ENCODE results near the gene SNAPC2. TPM values are rescaled to one million over a fixed set of nuclear protein-coding genes. Genes with fewer than 3 reads are reported as not detected.
"Not testable (repeated sequence)": the region's sequence is repeated elsewhere in the genome, so short reads cannot be mapped to it uniquely, and the experiment has no call there.

SNAPC2 gene
- polyA plus RNA-seq, 4 donors, result 12.4 to 17.3 (median 16.4) TPM

DNA sequence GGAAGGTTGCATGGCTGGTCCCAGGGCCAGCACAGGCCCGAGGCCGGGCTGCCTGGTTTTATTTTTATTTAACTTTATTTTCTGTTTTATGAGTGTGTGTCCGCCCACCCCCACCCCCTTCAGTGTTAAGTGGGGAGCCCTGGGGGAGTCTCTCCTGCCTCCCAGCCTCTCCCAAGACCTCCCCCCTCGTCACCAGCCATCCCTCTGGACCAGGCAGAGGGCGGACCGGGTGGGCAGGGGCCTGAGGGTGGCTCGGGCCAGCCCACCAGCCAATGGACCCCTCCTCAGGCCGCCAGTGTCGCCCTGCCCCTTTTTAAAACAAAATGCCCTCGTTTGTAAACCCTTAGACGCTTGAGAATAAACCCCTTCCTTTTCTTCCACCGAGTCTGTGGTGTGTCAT, 6.0 kb upstream of the SNAPC2 start:
- H3K4me3 ChIP-seq (ENCODE audit: low read depth in 1 of 3, low read length in 3 of 3), result no peak overlapping the region
- no peak overlapping the region for H3K27ac ChIP-seq (ENCODE audit: low read depth in 1 of 3, low read length in 2 of 3)
- peaks cover 4 to 42% (median 18%) of the 10 kb centered on the region in 3 donors for H3K36me3 ChIP-seq (ENCODE audit: control insufficient read depth in 3 of 3, insufficient read depth in 2 of 3, low read depth in 1 of 3, low read length in 3 of 3)
- DNase-seq (no peak), FAIRE-seq (no peak)
- H3K27me3 ChIP-seq (ENCODE audit: control insufficient read depth in 3 of 3, insufficient read depth in 3 of 3, low read length in 3 of 3), result peaks cover 0 to 44% (median 20%) of the 10 kb centered on the region in 3 donors
- no peaks in the 10 kb centered on the region for H3K9me3 ChIP-seq (ENCODE audit: control insufficient read depth in 2 of 2, insufficient read depth in 1 of 2, low read depth in 1 of 2, low read length in 1 of 2)
- 43 to 59% (median 47%) methylated on average over 12 of the region's 12 CpGs for WGBS, 3 donors
- H3K4me1 ChIP-seq (ENCODE audit: control insufficient read depth in 3 of 3, insufficient read depth in 2 of 3, low read depth in 1 of 3, low read length in 2 of 3), result peaks cover 2 to 26% (median 3%) of the 10 kb centered on the region in 3 donors

DNA sequence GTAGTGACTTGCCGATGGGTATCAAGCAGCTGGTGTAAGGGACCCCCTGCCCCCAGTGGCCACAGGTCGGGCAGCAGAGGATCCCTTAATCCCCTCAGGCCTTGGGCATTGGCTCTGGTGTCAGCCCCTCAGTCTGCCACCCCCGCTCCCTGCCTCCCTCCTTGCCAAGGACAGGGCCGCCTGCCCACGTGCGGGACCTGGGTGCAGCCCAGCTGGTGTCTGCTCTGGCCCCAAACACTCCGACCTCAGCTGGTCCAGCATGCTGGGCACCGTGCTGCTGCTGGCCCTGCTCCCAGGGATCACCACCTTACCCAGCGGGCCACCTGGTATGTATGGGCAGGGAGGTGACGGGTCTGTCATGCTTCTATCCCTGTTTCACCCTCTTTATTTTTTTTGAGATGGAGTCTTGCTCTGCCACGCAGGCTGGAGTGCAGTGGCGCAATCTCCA, 5.5 kb upstream of the SNAPC2 start, which contains the start of gene TGFBR3L:
TGFBR3L (plus strand) TSS at position 233 of the 448 bp plus-strand sequence.
- Histone ChIP-seq H3K27me3 (ENCODE audit: control insufficient read depth in 3 of 3, insufficient read depth in 3 of 3, low read length in 3 of 3) (peaks cover 0 to 48% (median 20%) of the 10 kb centered on the region in 3 donors), H3K27ac (ENCODE audit: low read depth in 1 of 3, low read length in 2 of 3) (no peak within 1 kb of the TSS), H3K4me1 (ENCODE audit: control insufficient read depth in 3 of 3, insufficient read depth in 2 of 3, low read depth in 1 of 3, low read length in 2 of 3) (peaks cover 2 to 31% (median 3%) of the 10 kb centered on the region in 3 donors), H3K9me3 (ENCODE audit: control insufficient read depth in 2 of 2, insufficient read depth in 1 of 2, low read depth in 1 of 2, low read length in 1 of 2) (no peaks in the 10 kb centered on the region), H3K36me3 (ENCODE audit: control insufficient read depth in 3 of 3, insufficient read depth in 2 of 3, low read depth in 1 of 3, low read length in 3 of 3) (peaks cover 2 to 37% (median 18%) of the 10 kb centered on the region in 3 donors), H3K4me3 (ENCODE audit: low read depth in 1 of 3, low read length in 3 of 3) (no peak within 1 kb of the TSS)
- FAIRE-seq, result no peak
- 38 to 60% (median 40%) methylated on average over 12 of the region's 12 CpGs for whole genome bisulfite sequencing, 3 donors
- no peak for DNase-seq

GRCh38 chr19:7915250-7916102, 4.7 kb upstream of the SNAPC2 start:
- Histone ChIP-seq H3K36me3 (ENCODE audit: control insufficient read depth in 3 of 3, insufficient read depth in 2 of 3, low read depth in 1 of 3, low read length in 3 of 3) (peaks cover 2 to 29% (median 14%) of the 10 kb centered on the region in 3 donors), H3K27ac (ENCODE audit: low read depth in 1 of 3, low read length in 2 of 3) (no peak overlapping the region), H3K4me3 (ENCODE audit: low read depth in 1 of 3, low read length in 3 of 3) (no peak overlapping the region), H3K4me1 (ENCODE audit: control insufficient read depth in 3 of 3, insufficient read depth in 2 of 3, low read depth in 1 of 3, low read length in 2 of 3) (peaks cover 2 to 36% (median 3%) of the 10 kb centered on the region in 3 donors), H3K9me3 (ENCODE audit: control insufficient read depth in 2 of 2, insufficient read depth in 1 of 2, low read depth in 1 of 2, low read length in 1 of 2) (no peaks in the 10 kb centered on the region), H3K27me3 (ENCODE audit: control insufficient read depth in 3 of 3, insufficient read depth in 3 of 3, low read length in 3 of 3) (peaks cover 0 to 50% (median 20%) of the 10 kb centered on the region in 3 donors)
- WGBS, 3 donors, result 39 to 46% (median 43%) methylated on average over 24 of the region's 24 CpGs
- DNase-seq, result no peak
- FAIRE-seq, result no peak

DNA sequence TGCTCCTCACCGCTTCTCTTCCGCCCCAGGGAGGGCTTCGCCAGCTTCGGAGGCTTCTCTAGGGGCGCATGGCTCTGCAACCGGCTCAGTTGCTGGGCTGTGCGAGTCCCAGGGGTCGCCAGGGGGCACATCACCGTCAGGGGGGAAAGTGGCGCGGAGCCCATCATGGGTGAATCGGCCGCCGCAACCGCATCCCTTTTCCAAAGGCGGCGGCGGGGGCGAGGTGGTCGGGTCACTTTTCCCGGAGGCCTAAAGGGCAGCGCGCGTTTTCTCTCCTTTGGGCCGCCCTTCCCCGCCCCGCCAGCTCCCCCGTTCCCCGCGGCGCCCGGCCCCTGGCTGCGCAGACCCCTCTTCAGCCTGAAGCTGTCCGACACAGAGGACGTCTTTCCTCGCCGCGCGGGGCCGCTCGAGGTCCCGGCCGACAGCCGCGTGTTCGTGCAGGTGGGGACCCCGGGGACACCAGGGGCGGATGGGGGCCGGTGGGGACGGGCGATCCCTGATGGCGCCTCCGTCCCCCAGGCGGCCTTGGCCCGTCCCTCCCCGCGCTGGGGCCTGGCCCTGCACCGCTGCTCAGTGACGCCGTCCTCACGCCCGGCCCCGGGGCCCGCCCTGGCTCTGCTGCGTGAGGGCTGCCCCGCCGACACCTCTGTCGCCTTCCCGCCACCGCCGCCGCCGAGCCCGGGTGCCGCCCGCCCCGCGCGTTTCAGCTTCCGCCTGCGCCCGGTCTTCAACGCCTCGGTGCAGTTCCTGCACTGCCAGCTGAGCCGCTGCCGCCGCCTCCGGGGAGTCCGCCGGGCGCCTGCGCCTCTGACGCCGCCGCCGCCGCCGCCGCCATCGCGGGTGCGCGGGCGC, 3.8 kb upstream of the SNAPC2 start:
- Histone ChIP-seq H3K27me3 (ENCODE audit: control insufficient read depth in 3 of 3, insufficient read depth in 3 of 3, low read length in 3 of 3) (peaks cover 0 to 50% (median 20%) of the 10 kb centered on the region in 3 donors), H3K4me3 (ENCODE audit: low read depth in 1 of 3, low read length in 3 of 3) (peak overlapping the region in 1 of 3 donors; percentile 77), H3K36me3 (ENCODE audit: control insufficient read depth in 3 of 3, insufficient read depth in 2 of 3, low read depth in 1 of 3, low read length in 3 of 3) (peaks cover 2 to 21% (median 7%) of the 10 kb centered on the region in 3 donors), H3K27ac (ENCODE audit: low read depth in 1 of 3, low read length in 2 of 3) (no peak overlapping the region), H3K4me1 (ENCODE audit: control insufficient read depth in 3 of 3, insufficient read depth in 2 of 3, low read depth in 1 of 3, low read length in 2 of 3) (peaks cover 2 to 42% (median 6%) of the 10 kb centered on the region in 3 donors), H3K9me3 (ENCODE audit: control insufficient read depth in 2 of 2, insufficient read depth in 1 of 2, low read depth in 1 of 2, low read length in 1 of 2) (no peaks in the 10 kb centered on the region)
- 0 to 1% (median 1%) methylated on average over 50 to 104 of the region's 104 CpGs for WGBS, 3 donors
- FAIRE-seq (no peak), DNase-seq (peak; percentile 32 to 63)

DNA sequence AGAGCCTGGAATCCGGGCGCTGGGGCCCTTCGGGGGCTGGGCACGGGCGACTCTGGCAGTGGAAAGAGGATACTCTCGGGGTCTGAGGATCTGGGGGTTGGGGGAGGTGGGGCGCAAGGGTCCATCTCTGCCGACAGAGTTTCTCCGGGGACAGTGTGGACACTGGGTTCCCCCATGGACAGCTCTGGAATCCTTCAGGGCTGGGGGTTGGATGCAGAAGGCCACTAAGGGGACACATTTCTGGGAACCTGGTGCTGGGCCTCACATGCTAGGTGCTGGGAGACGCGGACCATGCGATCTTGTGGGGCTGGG, 3.2 kb upstream of the SNAPC2 start:
- H3K27ac ChIP-seq (ENCODE audit: low read depth in 1 of 3, low read length in 2 of 3), result no peak overlapping the region
- H3K9me3 ChIP-seq (ENCODE audit: control insufficient read depth in 2 of 2, insufficient read depth in 1 of 2, low read depth in 1 of 2, low read length in 1 of 2), result no peaks in the 10 kb centered on the region
- H3K4me1 ChIP-seq (ENCODE audit: control insufficient read depth in 3 of 3, insufficient read depth in 2 of 3, low read depth in 1 of 3, low read length in 2 of 3), result peaks cover 2 to 48% (median 8%) of the 10 kb centered on the region in 3 donors
- peaks cover 0 to 50% (median 20%) of the 10 kb centered on the region in 3 donors for H3K27me3 ChIP-seq (ENCODE audit: control insufficient read depth in 3 of 3, insufficient read depth in 3 of 3, low read length in 3 of 3)
- no peak for FAIRE-seq
- peak in 1 of 2 donors; percentile 43 for DNase-seq
- H3K4me3 ChIP-seq (ENCODE audit: low read depth in 1 of 3, low read length in 3 of 3), result peak overlapping the region in 2 of 3 donors; percentile 5 to 77
- H3K36me3 ChIP-seq (ENCODE audit: control insufficient read depth in 3 of 3, insufficient read depth in 2 of 3, low read depth in 1 of 3, low read length in 3 of 3), result peaks cover 2 to 21% (median 2%) of the 10 kb centered on the region in 3 donors
- WGBS, 3 donors, result 4 to 6% (median 6%) methylated on average over 12 of the region's 12 CpGs

DNA sequence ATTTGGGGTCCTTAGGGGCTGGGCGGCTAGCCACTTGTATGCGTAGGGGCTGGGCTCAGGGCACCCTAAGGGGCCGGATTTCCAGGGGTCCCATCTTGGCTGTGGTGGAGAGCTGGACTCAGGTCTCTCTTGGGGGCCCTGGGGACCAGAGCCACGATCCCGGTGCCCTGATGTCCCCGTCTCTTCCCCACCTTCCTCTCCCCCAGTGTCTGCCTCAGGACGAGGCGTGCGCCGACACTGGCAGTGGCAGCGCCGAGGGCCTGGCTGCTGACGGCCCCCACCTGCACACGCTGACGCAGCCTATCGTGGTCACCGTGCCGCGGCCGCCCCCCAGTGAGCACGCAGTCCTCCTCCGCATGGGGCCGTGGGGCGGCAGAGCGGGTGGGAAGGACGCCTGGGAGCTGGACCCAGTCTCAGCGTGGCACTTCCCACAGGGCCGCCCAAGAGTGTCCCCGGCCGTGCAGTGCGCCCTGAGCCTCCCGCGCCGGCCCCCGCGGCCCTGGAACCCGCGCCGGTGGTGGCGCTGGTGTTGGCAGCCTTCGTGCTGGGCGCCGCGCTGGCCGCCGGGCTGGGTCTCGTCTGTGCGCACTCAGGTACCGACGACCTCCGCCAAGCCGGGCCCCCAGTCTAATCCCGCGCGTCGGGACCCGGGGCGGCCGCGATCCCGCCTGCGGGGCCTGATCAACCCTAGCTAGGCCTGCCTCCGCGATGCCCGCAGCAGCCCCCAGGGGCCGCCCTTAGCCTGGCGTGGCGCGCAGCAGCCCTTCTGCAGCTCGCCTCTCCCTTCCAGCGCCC, 2.7 kb upstream of the SNAPC2 start:
- no peak for FAIRE-seq
- Histone ChIP-seq H3K36me3 (ENCODE audit: control insufficient read depth in 3 of 3, insufficient read depth in 2 of 3, low read depth in 1 of 3, low read length in 3 of 3) (peaks cover 2 to 22% (median 5%) of the 10 kb centered on the region in 3 donors), H3K27ac (ENCODE audit: low read depth in 1 of 3, low read length in 2 of 3) (no peak overlapping the region), H3K27me3 (ENCODE audit: control insufficient read depth in 3 of 3, insufficient read depth in 3 of 3, low read length in 3 of 3) (peaks cover 0 to 50% (median 20%) of the 10 kb centered on the region in 3 donors), H3K4me1 (ENCODE audit: control insufficient read depth in 3 of 3, insufficient read depth in 2 of 3, low read depth in 1 of 3, low read length in 2 of 3) (peaks cover 2 to 48% (median 8%) of the 10 kb centered on the region in 3 donors), H3K4me3 (ENCODE audit: low read depth in 1 of 3, low read length in 3 of 3) (peak overlapping the region in 2 of 3 donors; percentile 10 to 77), H3K9me3 (ENCODE audit: control insufficient read depth in 2 of 2, insufficient read depth in 1 of 2, low read depth in 1 of 2, low read length in 1 of 2) (no peaks in the 10 kb centered on the region)
- peak; percentile 50 to 77 for DNase-seq
- 1 to 2% (median 1%) methylated on average over 45 to 71 of the region's 71 CpGs for WGBS, 3 donors

- not testable (repeated sequence) for H3K9me3 ChIP-seq (ENCODE audit: control insufficient read depth in 2 of 2, insufficient read depth in 1 of 2, low read depth in 1 of 2, low read length in 1 of 2); DNase-seq; FAIRE-seq
- Histone ChIP-seq H3K36me3 (ENCODE audit: control insufficient read depth in 3 of 3, insufficient read depth in 2 of 3, low read depth in 1 of 3, low read length in 3 of 3) (peaks cover 4 to 22% (median 8%) of the 10 kb centered on the region in 3 donors), H3K4me3 (ENCODE audit: low read depth in 1 of 3, low read length in 3 of 3) (peak overlapping the region in 2 of 3 donors; percentile 67 to 77), H3K4me1 (ENCODE audit: control insufficient read depth in 3 of 3, insufficient read depth in 2 of 3, low read depth in 1 of 3, low read length in 2 of 3) (peaks cover 2 to 48% (median 8%) of the 10 kb centered on the region in 3 donors), H3K27me3 (ENCODE audit: control insufficient read depth in 3 of 3, insufficient read depth in 3 of 3, low read length in 3 of 3) (peaks cover 0 to 50% (median 20%) of the 10 kb centered on the region in 3 donors), H3K27ac (ENCODE audit: low read depth in 1 of 3, low read length in 2 of 3) (peak overlapping the region in 1 of 3 donors; percentile 93)
- WGBS, 3 donors, result 9 to 23% (median 14%) methylated on average over 23 to 29 of the region's 29 CpGs
Observed at GRCh38 chr19:7918062-7918614, 2.0 kb upstream of the SNAPC2 start.
